ENCODE results near the gene CACNA2D4. TPM values are rescaled to one million over a fixed set of nuclear protein-coding genes. Genes with fewer than 3 reads are reported as not detected.
A peak's percentile ranks its signal among the peaks of the same experiment; 100 is the strongest.

CACNA2D4 gene
- total RNA-seq, 1 experiment from 2014 or later: 1.7 TPM

DNA sequence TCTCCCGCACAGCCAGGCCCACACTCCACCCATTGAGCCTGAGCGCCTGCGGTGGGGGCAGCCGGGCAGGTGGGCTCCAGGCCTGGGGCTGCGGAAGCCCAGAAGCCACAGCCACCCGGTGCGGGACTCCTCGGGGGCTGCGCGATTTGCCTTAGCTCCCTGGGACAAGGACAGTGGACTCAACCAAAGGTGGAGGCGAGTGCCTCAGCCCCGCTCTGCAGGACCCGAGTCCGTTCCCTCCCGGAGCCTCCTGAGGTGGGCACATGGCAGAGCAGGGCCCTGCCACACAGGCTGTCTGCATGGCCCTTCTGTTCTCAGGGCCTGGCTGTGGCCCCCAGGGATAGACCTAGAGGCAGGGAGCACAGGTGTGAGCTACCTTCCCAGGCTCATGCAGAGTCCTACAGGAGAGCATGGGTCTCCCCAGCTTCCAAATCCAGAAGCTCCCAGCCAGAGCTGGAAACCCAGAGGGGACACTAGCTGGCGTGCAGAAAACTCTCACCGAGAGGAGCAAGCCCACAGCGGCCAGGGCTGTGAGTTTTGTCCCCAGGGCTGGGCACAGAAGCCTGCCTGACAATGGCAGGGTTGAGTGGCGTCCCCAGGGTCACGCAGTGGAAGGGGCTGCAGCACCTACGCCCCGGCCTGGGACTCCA lies 120.3 kb downstream of the CACNA2D4 start:
- intact Hi-C loops (cut with micrococcal nuclease): loop anchor here (2.0 to 5.0 kb wide), 3 partner anchors 237 to 784 kb away; no protein-coding TSS in a partner anchor

More for the DNA sequence above, 120.3 kb downstream of the CACNA2D4 start:
- H3K79me2 ChIP-seq (ENCODE audit: insufficient read depth, low read length): no peaks in the 10 kb centered on the region
- H4K20me1 ChIP-seq (ENCODE audit: insufficient read depth): no peaks in the 10 kb centered on the region
- no peak for ATAC-seq
- H3K9me2 ChIP-seq (ENCODE audit: insufficient read depth): no peaks in the 10 kb centered on the region
- no peaks in the 10 kb centered on the region for H3K27me3 ChIP-seq (ENCODE audit: insufficient read depth, low read length)
- H2AFZ ChIP-seq (ENCODE audit: low read depth, low read length, poor library complexity, severe bottlenecking): no peak overlapping the region
- TF ChIP-seq POLR2AphosphoS5 (IDR thresholded peaks at IDR 0.05; ENCODE audit: low read depth, low read length) (no peak), FOSL1 (IDR thresholded peaks at IDR 0.05; ENCODE audit: low read depth) (no peak), JUND (IDR thresholded peaks at IDR 0.05) (no peak), SIN3A (IDR thresholded peaks at IDR 0.05; ENCODE audit: low read depth) (no peak), CEBPB (IDR thresholded peaks at IDR 0.05; ENCODE audit: low read depth) (no peak), POLR2A (IDR thresholded peaks at IDR 0.05; ENCODE audit: borderline replicate concordance, extremely low read depth, insufficient read depth, insufficient read length) (no peak), EZH2 (IDR thresholded peaks at IDR 0.05) (no peak), ELF1 (IDR thresholded peaks at IDR 0.05; ENCODE audit: borderline replicate concordance, low read depth) (no peak), TCF7L2 (IDR thresholded peaks at IDR 0.05; ENCODE audit: borderline replicate concordance, extremely low read depth, insufficient read depth, insufficient read length) (no peak), EZH2phosphoT487 (IDR thresholded peaks at IDR 0.05; ENCODE audit: borderline replicate concordance) (no peak), EGR1 (IDR thresholded peaks at IDR 0.05; ENCODE audit: low read depth) (no peak), SRF (IDR thresholded peaks at IDR 0.05; ENCODE audit: low read depth) (no peak), SP1 (IDR thresholded peaks at IDR 0.05; ENCODE audit: low read depth) (no peak)
- TF ChIP-seq, protein P1, sequence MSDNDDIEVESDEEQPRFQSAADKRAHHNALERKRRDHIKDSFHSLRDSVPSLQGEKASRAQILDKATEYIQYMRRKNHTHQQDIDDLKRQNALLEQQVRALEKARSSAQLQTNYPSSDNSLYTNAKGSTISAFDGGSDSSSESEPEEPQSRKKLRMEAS (IDR thresholded peaks at IDR 0.05): no peak
- TF ChIP-seq, protein P2, sequence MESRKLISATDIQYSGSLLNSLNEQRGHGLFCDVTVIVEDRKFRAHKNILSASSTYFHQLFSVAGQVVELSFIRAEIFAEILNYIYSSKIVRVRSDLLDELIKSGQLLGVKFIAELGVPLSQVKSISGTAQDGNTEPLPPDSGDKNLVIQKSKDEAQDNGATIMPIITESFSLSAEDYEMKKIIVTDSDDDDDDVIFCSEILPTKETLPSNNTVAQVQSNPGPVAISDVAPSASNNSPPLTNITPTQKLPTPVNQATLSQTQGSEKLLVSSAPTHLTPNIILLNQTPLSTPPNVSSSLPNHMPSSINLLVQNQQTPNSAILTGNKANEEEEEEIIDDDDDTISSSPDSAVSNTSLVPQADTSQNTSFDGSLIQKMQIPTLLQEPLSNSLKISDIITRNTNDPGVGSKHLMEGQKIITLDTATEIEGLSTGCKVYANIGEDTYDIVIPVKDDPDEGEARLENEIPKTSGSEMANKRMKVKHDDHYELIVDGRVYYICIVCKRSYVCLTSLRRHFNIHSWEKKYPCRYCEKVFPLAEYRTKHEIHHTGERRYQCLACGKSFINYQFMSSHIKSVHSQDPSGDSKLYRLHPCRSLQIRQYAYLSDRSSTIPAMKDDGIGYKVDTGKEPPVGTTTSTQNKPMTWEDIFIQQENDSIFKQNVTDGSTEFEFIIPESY (IDR thresholded peaks at IDR 0.05; ENCODE audit: extremely low read depth, insufficient replicate concordance, low read length): no peak
- TF ChIP-seq, protein P3, sequence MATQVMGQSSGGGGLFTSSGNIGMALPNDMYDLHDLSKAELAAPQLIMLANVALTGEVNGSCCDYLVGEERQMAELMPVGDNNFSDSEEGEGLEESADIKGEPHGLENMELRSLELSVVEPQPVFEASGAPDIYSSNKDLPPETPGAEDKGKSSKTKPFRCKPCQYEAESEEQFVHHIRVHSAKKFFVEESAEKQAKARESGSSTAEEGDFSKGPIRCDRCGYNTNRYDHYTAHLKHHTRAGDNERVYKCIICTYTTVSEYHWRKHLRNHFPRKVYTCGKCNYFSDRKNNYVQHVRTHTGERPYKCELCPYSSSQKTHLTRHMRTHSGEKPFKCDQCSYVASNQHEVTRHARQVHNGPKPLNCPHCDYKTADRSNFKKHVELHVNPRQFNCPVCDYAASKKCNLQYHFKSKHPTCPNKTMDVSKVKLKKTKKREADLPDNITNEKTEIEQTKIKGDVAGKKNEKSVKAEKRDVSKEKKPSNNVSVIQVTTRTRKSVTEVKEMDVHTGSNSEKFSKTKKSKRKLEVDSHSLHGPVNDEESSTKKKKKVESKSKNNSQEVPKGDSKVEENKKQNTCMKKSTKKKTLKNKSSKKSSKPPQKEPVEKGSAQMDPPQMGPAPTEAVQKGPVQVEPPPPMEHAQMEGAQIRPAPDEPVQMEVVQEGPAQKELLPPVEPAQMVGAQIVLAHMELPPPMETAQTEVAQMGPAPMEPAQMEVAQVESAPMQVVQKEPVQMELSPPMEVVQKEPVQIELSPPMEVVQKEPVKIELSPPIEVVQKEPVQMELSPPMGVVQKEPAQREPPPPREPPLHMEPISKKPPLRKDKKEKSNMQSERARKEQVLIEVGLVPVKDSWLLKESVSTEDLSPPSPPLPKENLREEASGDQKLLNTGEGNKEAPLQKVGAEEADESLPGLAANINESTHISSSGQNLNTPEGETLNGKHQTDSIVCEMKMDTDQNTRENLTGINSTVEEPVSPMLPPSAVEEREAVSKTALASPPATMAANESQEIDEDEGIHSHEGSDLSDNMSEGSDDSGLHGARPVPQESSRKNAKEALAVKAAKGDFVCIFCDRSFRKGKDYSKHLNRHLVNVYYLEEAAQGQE (IDR thresholded peaks at IDR 0.05; ENCODE audit: low read depth): no peak
- TF ChIP-seq, protein P4, sequence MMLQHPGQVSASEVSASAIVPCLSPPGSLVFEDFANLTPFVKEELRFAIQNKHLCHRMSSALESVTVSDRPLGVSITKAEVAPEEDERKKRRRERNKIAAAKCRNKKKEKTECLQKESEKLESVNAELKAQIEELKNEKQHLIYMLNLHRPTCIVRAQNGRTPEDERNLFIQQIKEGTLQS (IDR thresholded peaks at IDR 0.05): no peak
- H3K27ac ChIP-seq (ENCODE audit: low read depth, low read length): peak overlapping the region; percentile 22; the same call in 1 of the 2 replicates
- no TSS peak for BruUV-seq (replicated peaks)
- no peaks in the 10 kb centered on the region for H3K9me3 ChIP-seq (ENCODE audit: control insufficient read depth in 1 of 2, insufficient read depth in 1 of 2, low read depth in 1 of 2, low read length in 2 of 2)
- peaks cover 3 to 20% of the 10 kb centered on the region in 2 experiments; a peak in 3 of 4 replicates for H3K4me1 ChIP-seq (ENCODE audit: control insufficient read depth in 1 of 2, insufficient read depth in 2 of 2, low read length in 2 of 2)
- no peak overlapping the region for H3K4me3 ChIP-seq (replicated peaks in 1 of 2; ENCODE audit: low read depth in 1 of 2, low read length in 2 of 2)
- 0 out of 2 replicates have a peak overlapping the region, but pooled peaks have one; percentile 99 for H3K4me2 ChIP-seq (ENCODE audit: low read length)
- POLR2A ChIA-PET: no interaction called here
- H3K9ac ChIP-seq (ENCODE audit: low read length): no peak overlapping the region
- no peak for DNase-seq (ENCODE audit: low read depth, low spot score)
- RAD21 ChIA-PET (ENCODE audit: low non-redundant PET in 1 of 2, low total read pairs in 2 of 2, uncharacterized antibody in 2 of 2, unreplicated experiment in 2 of 2): no interaction called here
- H3K36me3 ChIP-seq (ENCODE audit: control insufficient read depth in 1 of 2, insufficient read depth in 2 of 2, low read length in 2 of 2): no peaks in the 10 kb centered on the region
- CTCF ChIA-PET: interaction anchor here (3.0 kb wide), 1 partner anchor 142 kb away, joined by 13 read pairs; no protein-coding TSS in a partner anchor
